ENCODE data around the gene CBL.
A peak's percentile ranks its signal among the peaks of the same experiment; 100 is the strongest.

The CBL gene

GRCh38 chr11:119202554-119202953 lies 3.6 kb upstream of the CBL start:
- Histone ChIP-seq H3K27me3 (ENCODE audit: insufficient read depth, poor library complexity, severe bottlenecking) (no peaks in the 10 kb centered on the region), H3K27ac (ENCODE audit: poor library complexity, severe bottlenecking) (no peak overlapping the region), H3K4me1 (ENCODE audit: insufficient read depth, poor library complexity, severe bottlenecking) (peaks cover 7% of the 10 kb centered on the region), H3K4me3 (ENCODE audit: severe bottlenecking) (no peak overlapping the region), H3K36me3 (ENCODE audit: low read depth) (no peaks in the 10 kb centered on the region), H3K9me3 (ENCODE audit: severe bottlenecking) (no peaks in the 10 kb centered on the region)
- ATAC-seq (ENCODE audit: low read depth): no peak
- DNase-seq (ENCODE audit: low spot score): no peak
- no peak for TF ChIP-seq CTCF (IDR thresholded peaks at IDR 0.05; ENCODE audit: poor library complexity, severe bottlenecking)

GRCh38 chr11:119204066-119204465 lies 2.1 kb upstream of the CBL start:
- no peak overlapping the region for H3K4me3 ChIP-seq (ENCODE audit: severe bottlenecking)
- no peaks in the 10 kb centered on the region for H3K36me3 ChIP-seq (ENCODE audit: low read depth)
- no peak for DNase-seq (ENCODE audit: low spot score)
- H3K27ac ChIP-seq (ENCODE audit: poor library complexity, severe bottlenecking): no peak overlapping the region
- H3K4me1 ChIP-seq (ENCODE audit: insufficient read depth, poor library complexity, severe bottlenecking): peaks cover 9% of the 10 kb centered on the region
- no peak for ATAC-seq (ENCODE audit: low read depth)
- no peaks in the 10 kb centered on the region for H3K9me3 ChIP-seq (ENCODE audit: severe bottlenecking)
- H3K27me3 ChIP-seq (ENCODE audit: insufficient read depth, poor library complexity, severe bottlenecking): no peaks in the 10 kb centered on the region
- TF ChIP-seq CTCF (IDR thresholded peaks at IDR 0.05; ENCODE audit: poor library complexity, severe bottlenecking): no peak

GRCh38 chr11:119205080-119205479 lies 1.1 kb upstream of the CBL start:
- no peaks in the 10 kb centered on the region for H3K36me3 ChIP-seq (ENCODE audit: low read depth)
- H3K27ac ChIP-seq (ENCODE audit: poor library complexity, severe bottlenecking): no peak overlapping the region
- no peaks in the 10 kb centered on the region for H3K27me3 ChIP-seq (ENCODE audit: insufficient read depth, poor library complexity, severe bottlenecking)
- peaks cover 12% of the 10 kb centered on the region for H3K4me1 ChIP-seq (ENCODE audit: insufficient read depth, poor library complexity, severe bottlenecking)
- H3K9me3 ChIP-seq (ENCODE audit: severe bottlenecking): no peaks in the 10 kb centered on the region
- H3K4me3 ChIP-seq (ENCODE audit: severe bottlenecking): peak overlapping the region; percentile 99
- ATAC-seq (ENCODE audit: low read depth) (no peak), DNase-seq (ENCODE audit: low spot score) (no peak)
- no peak for TF ChIP-seq CTCF (IDR thresholded peaks at IDR 0.05; ENCODE audit: poor library complexity, severe bottlenecking)

GRCh38 chr11:119206511-119207414 lies 624 bp downstream of the CBL start:
- TF ChIP-seq CTCF (IDR thresholded peaks at IDR 0.05; ENCODE audit: poor library complexity, severe bottlenecking): no peak
- peak overlapping the region; percentile 70 for H3K27ac ChIP-seq (ENCODE audit: poor library complexity, severe bottlenecking)

GRCh38 chr11:119207415-119207960 lies 1.3 kb downstream of the CBL start:
- Histone ChIP-seq H3K4me3 (ENCODE audit: severe bottlenecking) (peak overlapping the region; percentile 99), H3K9me3 (ENCODE audit: severe bottlenecking) (no peaks in the 10 kb centered on the region), H3K27ac (ENCODE audit: poor library complexity, severe bottlenecking) (no peak overlapping the region), H3K4me1 (ENCODE audit: insufficient read depth, poor library complexity, severe bottlenecking) (peaks cover 12% of the 10 kb centered on the region), H3K36me3 (ENCODE audit: low read depth) (no peaks in the 10 kb centered on the region), H3K27me3 (ENCODE audit: insufficient read depth, poor library complexity, severe bottlenecking) (no peaks in the 10 kb centered on the region)
- DNase-seq (ENCODE audit: low spot score) (no peak), ATAC-seq (ENCODE audit: low read depth) (no peak)
- no peak for TF ChIP-seq CTCF (IDR thresholded peaks at IDR 0.05; ENCODE audit: poor library complexity, severe bottlenecking)

More at GRCh38 chr11:119206511-119207414, 624 bp downstream of the CBL start:
- H3K4me1 ChIP-seq (ENCODE audit: insufficient read depth, poor library complexity, severe bottlenecking): peaks cover 12% of the 10 kb centered on the region
- no peaks in the 10 kb centered on the region for H3K27me3 ChIP-seq (ENCODE audit: insufficient read depth, poor library complexity, severe bottlenecking)
- peak overlapping the region; percentile 99 for H3K4me3 ChIP-seq (ENCODE audit: severe bottlenecking)
- no peaks in the 10 kb centered on the region for H3K9me3 ChIP-seq (ENCODE audit: severe bottlenecking)
- ATAC-seq (ENCODE audit: low read depth) (peak; percentile 42), DNase-seq (ENCODE audit: low spot score) (no peak)
- H3K36me3 ChIP-seq (ENCODE audit: low read depth): no peaks in the 10 kb centered on the region
